ENCODE measurements around the gene SEMA3F.

Gene SEMA3F

DNA sequence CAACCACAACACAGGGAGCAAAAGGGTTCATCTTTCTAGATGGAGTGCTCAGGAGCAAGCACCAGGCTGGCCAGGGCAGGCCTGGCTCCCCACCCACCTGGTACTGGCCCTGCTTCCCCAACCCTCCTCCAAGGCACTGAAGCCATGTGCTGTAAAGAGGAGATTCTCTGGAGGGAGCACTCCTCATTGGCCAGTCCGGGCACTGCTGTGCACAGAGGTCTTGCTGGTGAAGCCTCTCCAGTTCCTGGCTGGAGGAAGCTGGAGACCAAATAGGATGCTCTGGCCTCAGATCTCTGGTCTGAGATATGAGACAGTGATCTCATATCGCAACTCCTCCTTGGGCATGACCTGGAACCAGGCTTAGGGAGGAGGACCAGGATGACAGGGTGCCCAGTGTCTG, 7.7 kb upstream of the SEMA3F start:
- TF ChIP-seq GABPA (IDR thresholded peaks at IDR 0.05; ENCODE audit: low read depth) (no peak), SPI1 (IDR thresholded peaks at IDR 0.05; ENCODE audit: borderline replicate concordance, low read depth) (no peak), POLR2AphosphoS5 (IDR thresholded peaks at IDR 0.05; ENCODE audit: low read depth) (no peak)
- TF ChIP-seq, protein P1, sequence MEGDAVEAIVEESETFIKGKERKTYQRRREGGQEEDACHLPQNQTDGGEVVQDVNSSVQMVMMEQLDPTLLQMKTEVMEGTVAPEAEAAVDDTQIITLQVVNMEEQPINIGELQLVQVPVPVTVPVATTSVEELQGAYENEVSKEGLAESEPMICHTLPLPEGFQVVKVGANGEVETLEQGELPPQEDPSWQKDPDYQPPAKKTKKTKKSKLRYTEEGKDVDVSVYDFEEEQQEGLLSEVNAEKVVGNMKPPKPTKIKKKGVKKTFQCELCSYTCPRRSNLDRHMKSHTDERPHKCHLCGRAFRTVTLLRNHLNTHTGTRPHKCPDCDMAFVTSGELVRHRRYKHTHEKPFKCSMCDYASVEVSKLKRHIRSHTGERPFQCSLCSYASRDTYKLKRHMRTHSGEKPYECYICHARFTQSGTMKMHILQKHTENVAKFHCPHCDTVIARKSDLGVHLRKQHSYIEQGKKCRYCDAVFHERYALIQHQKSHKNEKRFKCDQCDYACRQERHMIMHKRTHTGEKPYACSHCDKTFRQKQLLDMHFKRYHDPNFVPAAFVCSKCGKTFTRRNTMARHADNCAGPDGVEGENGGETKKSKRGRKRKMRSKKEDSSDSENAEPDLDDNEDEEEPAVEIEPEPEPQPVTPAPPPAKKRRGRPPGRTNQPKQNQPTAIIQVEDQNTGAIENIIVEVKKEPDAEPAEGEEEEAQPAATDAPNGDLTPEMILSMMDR (IDR thresholded peaks at IDR 0.05; ENCODE audit: insufficient read depth, low read length): no peak
- TF ChIP-seq, protein P2, sequence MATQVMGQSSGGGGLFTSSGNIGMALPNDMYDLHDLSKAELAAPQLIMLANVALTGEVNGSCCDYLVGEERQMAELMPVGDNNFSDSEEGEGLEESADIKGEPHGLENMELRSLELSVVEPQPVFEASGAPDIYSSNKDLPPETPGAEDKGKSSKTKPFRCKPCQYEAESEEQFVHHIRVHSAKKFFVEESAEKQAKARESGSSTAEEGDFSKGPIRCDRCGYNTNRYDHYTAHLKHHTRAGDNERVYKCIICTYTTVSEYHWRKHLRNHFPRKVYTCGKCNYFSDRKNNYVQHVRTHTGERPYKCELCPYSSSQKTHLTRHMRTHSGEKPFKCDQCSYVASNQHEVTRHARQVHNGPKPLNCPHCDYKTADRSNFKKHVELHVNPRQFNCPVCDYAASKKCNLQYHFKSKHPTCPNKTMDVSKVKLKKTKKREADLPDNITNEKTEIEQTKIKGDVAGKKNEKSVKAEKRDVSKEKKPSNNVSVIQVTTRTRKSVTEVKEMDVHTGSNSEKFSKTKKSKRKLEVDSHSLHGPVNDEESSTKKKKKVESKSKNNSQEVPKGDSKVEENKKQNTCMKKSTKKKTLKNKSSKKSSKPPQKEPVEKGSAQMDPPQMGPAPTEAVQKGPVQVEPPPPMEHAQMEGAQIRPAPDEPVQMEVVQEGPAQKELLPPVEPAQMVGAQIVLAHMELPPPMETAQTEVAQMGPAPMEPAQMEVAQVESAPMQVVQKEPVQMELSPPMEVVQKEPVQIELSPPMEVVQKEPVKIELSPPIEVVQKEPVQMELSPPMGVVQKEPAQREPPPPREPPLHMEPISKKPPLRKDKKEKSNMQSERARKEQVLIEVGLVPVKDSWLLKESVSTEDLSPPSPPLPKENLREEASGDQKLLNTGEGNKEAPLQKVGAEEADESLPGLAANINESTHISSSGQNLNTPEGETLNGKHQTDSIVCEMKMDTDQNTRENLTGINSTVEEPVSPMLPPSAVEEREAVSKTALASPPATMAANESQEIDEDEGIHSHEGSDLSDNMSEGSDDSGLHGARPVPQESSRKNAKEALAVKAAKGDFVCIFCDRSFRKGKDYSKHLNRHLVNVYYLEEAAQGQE (IDR thresholded peaks at IDR 0.05; ENCODE audit: insufficient replicate concordance, low read depth): no peak
- no peak for DNase-seq (ENCODE audit: low read depth in 1 of 2, low spot score in 1 of 2)
- Histone ChIP-seq H3K4me3 (replicated peaks; ENCODE audit: insufficient read depth, low read length) (no peak overlapping the region), H3K27me3 (ENCODE audit: insufficient read depth, poor library complexity, severe bottlenecking) (no peaks in the 10 kb centered on the region), H3K27ac (replicated peaks) (no peak overlapping the region)

DNA sequence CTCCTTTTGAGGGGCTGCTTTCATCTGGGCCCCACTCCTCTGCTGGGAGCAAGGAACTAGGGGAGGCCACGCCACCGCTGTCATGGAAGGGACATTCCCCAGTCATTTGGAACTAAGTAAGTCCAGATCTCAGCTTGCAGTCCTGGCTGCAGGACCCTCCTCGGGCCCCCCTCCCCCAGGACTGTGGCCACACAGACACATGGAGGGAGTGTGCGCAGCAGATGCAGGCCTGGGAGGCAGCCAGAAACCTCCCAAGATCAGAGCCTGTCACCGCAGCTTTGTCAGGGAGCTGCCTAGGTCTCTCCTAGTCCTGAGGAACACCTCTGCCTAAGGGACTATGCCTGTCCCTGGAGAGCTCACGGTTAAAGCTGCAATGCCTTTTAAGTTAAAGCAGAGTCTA, 7.3 kb upstream of the SEMA3F start:
- no peaks in the 10 kb centered on the region for H3K27me3 ChIP-seq (ENCODE audit: insufficient read depth, poor library complexity, severe bottlenecking)
- H3K27ac ChIP-seq (replicated peaks): no peak overlapping the region
- no peak for TF ChIP-seq SPI1 (IDR thresholded peaks at IDR 0.05; ENCODE audit: borderline replicate concordance, low read depth)
- TF ChIP-seq POLR2AphosphoS5 (IDR thresholded peaks at IDR 0.05; ENCODE audit: low read depth): no peak
- TF ChIP-seq, protein P1 (IDR thresholded peaks at IDR 0.05; ENCODE audit: insufficient read depth, low read length): no peak
- TF ChIP-seq GABPA (IDR thresholded peaks at IDR 0.05; ENCODE audit: low read depth): no peak
- TF ChIP-seq, protein P2 (IDR thresholded peaks at IDR 0.05; ENCODE audit: insufficient replicate concordance, low read depth): no peak
- no peak overlapping the region for H3K4me3 ChIP-seq (replicated peaks; ENCODE audit: insufficient read depth, low read length)
- no peak for DNase-seq (ENCODE audit: low read depth in 1 of 2, low spot score in 1 of 2)

DNA sequence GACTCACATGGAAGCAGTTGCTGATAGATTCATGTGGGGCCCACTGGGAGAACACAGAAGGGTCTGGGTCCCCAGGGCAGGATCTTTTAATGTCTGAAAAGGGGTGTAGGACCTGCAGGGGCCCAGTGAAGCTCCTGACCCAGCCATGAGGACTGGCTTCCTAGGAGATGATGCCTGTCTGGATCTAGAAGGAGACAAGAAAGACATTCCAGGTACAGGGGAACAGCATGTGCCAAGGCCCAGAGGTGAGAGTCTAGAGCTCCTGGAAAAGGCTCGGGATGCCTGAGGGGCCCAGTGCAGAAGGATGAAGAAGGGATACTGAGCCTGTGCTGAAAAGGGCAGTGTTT, 4.7 kb upstream of the SEMA3F start:
- DNase-seq (ENCODE audit: low read depth in 1 of 2, low spot score in 1 of 2): no peak
- TF ChIP-seq, protein P2 (IDR thresholded peaks at IDR 0.05; ENCODE audit: insufficient replicate concordance, low read depth): no peak
- TF ChIP-seq POLR2AphosphoS5 (IDR thresholded peaks at IDR 0.05; ENCODE audit: low read depth) (no peak), GABPA (IDR thresholded peaks at IDR 0.05; ENCODE audit: low read depth) (no peak), SPI1 (IDR thresholded peaks at IDR 0.05; ENCODE audit: borderline replicate concordance, low read depth) (no peak)
- TF ChIP-seq, protein P1 (IDR thresholded peaks at IDR 0.05; ENCODE audit: insufficient read depth, low read length): no peak
- Histone ChIP-seq H3K27me3 (ENCODE audit: insufficient read depth, poor library complexity, severe bottlenecking) (peaks cover 10% of the 10 kb centered on the region), H3K27ac (replicated peaks) (no peak overlapping the region), H3K4me3 (replicated peaks; ENCODE audit: insufficient read depth, low read length) (no peak overlapping the region)
